Measurements from ENCODE around the gene ARHGAP22.

GRCh38 chr10:48494073-48494472 is 110.8 kb downstream of the ARHGAP22 start:
- TF ChIP-seq, protein P1, sequence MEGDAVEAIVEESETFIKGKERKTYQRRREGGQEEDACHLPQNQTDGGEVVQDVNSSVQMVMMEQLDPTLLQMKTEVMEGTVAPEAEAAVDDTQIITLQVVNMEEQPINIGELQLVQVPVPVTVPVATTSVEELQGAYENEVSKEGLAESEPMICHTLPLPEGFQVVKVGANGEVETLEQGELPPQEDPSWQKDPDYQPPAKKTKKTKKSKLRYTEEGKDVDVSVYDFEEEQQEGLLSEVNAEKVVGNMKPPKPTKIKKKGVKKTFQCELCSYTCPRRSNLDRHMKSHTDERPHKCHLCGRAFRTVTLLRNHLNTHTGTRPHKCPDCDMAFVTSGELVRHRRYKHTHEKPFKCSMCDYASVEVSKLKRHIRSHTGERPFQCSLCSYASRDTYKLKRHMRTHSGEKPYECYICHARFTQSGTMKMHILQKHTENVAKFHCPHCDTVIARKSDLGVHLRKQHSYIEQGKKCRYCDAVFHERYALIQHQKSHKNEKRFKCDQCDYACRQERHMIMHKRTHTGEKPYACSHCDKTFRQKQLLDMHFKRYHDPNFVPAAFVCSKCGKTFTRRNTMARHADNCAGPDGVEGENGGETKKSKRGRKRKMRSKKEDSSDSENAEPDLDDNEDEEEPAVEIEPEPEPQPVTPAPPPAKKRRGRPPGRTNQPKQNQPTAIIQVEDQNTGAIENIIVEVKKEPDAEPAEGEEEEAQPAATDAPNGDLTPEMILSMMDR (IDR thresholded peaks at IDR 0.05; ENCODE audit: insufficient read depth, low read length) = no peak
- TF ChIP-seq POLR2AphosphoS5 (IDR thresholded peaks at IDR 0.05; ENCODE audit: low read depth) = no peak
- no peak for TF ChIP-seq GABPA (IDR thresholded peaks at IDR 0.05; ENCODE audit: low read depth)
